ENCODE measurements around the gene ZNF664.

The ZNF664 gene

DNA sequence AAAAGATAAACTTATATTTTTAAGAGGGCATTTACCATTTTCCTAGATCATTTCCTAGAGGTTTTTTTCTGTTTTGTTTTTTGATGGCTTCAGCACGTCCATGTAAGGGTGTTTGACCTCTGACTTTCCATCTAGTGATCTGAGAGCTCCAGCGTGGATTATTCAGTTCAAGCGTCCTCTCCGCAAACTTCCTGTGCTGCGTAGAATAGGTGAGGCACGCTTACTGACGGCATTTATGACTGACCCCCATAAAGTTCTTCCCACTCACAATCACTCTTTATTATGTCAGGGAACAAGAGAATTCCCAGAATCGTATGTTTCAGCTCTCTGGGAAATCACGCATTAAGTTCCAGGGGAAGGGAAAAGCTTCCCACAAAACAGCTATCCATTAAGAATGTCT, 16.8 kb upstream of the ZNF664 start:
- no peak for TF ChIP-seq JUND (IDR thresholded peaks at IDR 0.05; ENCODE audit: low read depth)
- no peak for DNase-seq (ENCODE audit: low read depth in 1 of 2, low spot score in 1 of 2)
- in situ Hi-C loops (cut with HindIII; ENCODE audit: low pct_unique_long_range_greater_than_20kb, low sequenced_read_pairs), result no loop called here

DNA sequence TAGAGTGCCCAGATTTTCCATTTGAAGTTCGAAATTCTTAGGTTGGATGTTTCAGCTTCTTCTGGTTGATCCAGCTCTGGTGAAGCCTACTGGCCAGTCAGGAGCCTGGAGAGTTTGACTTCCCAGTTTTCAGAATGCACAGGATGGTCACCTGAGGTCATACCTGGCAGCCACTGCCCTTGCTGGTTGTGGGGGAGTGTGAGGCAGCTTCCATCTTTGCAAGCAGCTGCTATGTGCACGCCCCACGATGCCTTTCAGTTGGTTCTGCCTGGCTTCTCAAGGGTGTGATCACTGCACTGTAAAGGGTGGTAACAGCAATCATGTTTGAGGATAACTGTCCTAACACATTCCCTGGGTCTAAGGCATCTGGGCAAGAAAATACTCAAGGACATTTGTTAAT, 15.8 kb upstream of the ZNF664 start:
- no peak for TF ChIP-seq JUND (IDR thresholded peaks at IDR 0.05; ENCODE audit: low read depth)
- DNase-seq (ENCODE audit: low read depth in 1 of 2, low spot score in 1 of 2), result no peak
- in situ Hi-C loops (cut with HindIII; ENCODE audit: low pct_unique_long_range_greater_than_20kb, low sequenced_read_pairs), result no loop called here

DNA sequence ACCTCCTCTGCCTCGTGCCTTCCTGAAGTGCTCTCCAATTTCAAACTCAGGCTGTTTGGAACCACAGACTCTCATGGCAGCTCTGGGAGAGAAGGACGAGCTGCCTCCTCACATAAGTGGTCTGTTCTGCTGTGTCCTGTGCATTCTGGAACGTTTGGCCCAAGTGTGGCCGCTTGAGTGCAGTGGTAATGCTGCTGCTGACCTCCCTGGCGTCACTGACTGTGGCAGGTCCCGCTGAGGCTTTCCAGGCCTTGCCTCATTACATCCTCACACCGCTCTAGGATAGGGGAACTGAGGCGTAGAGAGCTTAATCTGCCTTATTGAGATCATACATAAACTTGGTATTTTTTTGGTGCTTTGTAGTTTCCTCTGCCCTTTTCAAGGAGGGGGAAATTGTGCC, 14.6 kb upstream of the ZNF664 start:
- no peak for DNase-seq (ENCODE audit: low read depth in 1 of 2, low spot score in 1 of 2)
- TF ChIP-seq JUND (IDR thresholded peaks at IDR 0.05; ENCODE audit: low read depth), result no peak
- in situ Hi-C loops (cut with HindIII; ENCODE audit: low pct_unique_long_range_greater_than_20kb, low sequenced_read_pairs), result no loop called here

DNA sequence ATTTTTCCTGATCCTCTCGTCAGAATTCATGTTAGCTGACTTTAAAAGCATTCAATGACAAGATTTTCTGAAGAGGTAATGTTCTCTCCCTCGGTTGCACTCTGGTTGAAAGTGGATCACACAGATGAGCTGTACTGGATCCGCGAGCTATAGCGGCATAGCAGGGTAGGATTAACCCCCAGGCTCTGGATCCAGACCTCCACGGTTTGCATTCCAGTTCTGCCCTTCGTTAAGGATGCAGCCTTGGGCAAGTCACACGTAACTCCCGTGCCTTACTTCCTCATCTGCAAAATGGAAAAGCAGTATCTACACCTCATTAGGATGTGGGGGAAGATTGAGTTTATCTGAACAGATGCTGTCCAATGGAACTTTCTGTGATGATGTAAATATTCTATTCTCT, 14.1 kb upstream of the ZNF664 start:
- in situ Hi-C loops (cut with HindIII; ENCODE audit: low pct_unique_long_range_greater_than_20kb, low sequenced_read_pairs), result no loop called here
- no peak for TF ChIP-seq JUND (IDR thresholded peaks at IDR 0.05; ENCODE audit: low read depth)
- DNase-seq (ENCODE audit: low read depth in 1 of 2, low spot score in 1 of 2), result no peak

- no peak for DNase-seq (ENCODE audit: low read depth in 1 of 2, low spot score in 1 of 2)
- in situ Hi-C loops (cut with HindIII; ENCODE audit: low pct_unique_long_range_greater_than_20kb, low sequenced_read_pairs), result no loop called here
- TF ChIP-seq JUND (IDR thresholded peaks at IDR 0.05; ENCODE audit: low read depth), result no peak
These were observed 12.8 kb upstream of the ZNF664 start for GRCh38 chr12:123960029-123960735.

DNA sequence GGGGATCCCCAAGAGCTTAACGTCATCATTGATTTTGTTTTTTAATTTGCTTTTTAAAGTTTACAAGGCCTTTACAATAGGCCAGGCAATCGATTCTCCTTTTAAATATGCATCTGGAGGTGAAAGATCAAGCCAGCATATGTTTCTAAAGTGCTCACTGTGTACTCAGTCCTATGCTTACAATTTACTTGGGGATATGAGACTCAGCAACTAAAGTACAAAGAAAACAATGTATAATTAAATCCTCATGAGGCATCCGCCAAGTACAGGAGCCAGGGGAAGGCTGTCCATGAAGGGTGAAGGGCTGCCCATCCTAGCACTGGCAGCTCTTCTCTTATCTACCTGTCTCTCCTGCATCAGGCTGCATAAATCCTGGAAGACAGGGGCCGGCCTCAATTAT, 12.2 kb upstream of the ZNF664 start:
- no peak for DNase-seq (ENCODE audit: low read depth in 1 of 2, low spot score in 1 of 2)
- TF ChIP-seq JUND (IDR thresholded peaks at IDR 0.05; ENCODE audit: low read depth), result no peak
- in situ Hi-C loops (cut with HindIII; ENCODE audit: low pct_unique_long_range_greater_than_20kb, low sequenced_read_pairs), result no loop called here

DNA sequence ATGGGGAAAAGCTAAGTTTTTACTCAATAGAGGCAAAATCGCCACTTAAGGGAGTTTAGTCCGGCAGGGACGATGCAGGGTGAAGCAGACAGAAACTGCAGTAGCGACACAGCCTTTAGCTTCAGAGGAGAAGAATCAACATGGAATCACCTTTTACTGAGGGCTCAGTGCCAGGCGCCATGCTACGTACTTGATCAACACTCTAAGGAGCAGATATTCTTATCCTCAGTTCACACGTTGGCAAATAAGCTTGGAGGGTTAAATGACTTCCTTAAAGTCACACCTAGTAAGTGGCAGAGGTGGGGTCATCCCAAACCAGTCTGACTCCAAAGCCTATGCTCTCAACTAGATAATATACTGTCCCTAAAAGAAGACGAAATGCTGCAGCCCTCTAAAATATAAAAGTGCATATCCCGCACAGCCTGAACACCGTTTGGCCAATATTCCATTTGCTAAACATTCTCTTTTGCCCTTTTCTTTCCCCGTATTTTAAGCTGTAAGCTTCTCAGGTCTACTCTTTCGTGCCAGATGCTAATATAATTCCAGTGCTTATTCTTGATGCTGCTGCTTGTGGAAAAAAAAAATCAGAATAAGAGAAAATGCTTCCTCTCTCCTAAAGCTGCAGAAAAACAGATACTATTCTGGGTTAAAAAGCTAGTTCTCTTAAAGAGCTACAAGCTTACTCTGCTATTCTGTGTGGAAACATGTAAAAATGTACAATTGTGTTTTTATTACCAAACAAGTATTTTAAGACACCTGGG, 11.2 kb upstream of the ZNF664 start:
- in situ Hi-C loops (cut with HindIII; ENCODE audit: low pct_unique_long_range_greater_than_20kb, low sequenced_read_pairs), result no loop called here
- DNase-seq (ENCODE audit: low read depth in 1 of 2, low spot score in 1 of 2), result no peak
- TF ChIP-seq JUND (IDR thresholded peaks at IDR 0.05; ENCODE audit: low read depth), result no peak

- in situ Hi-C loops (cut with HindIII; ENCODE audit: low pct_unique_long_range_greater_than_20kb, low sequenced_read_pairs), result no loop called here
- no peak for TF ChIP-seq JUND (IDR thresholded peaks at IDR 0.05; ENCODE audit: low read depth)
- no peak for DNase-seq (ENCODE audit: low read depth in 1 of 2, low spot score in 1 of 2)
These were observed 10.5 kb upstream of the ZNF664 start for GRCh38 chr12:123962513-123962912.

DNA sequence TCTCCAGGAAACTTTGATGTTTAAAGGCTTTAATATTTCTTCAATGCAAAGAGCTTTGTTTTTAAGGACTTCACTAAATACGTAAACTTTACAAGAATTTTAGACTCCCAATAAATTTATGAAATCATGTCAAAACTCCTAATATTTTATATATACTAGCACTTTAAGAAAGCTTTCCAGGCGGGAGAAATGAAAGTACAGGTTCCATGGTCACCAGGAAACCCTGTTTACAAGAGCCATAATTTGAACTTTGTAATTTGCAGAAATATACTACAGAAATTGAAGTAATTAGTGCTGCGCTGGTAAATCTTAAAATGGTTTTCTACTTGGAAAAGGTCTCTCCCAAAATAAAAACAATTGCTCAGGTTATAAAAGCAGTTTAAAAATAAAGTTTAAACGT, 9.2 kb upstream of the ZNF664 start:
- TF ChIP-seq JUND (IDR thresholded peaks at IDR 0.05; ENCODE audit: low read depth), result no peak
- in situ Hi-C loops (cut with HindIII; ENCODE audit: low pct_unique_long_range_greater_than_20kb, low sequenced_read_pairs), result no loop called here
- no peak for DNase-seq (ENCODE audit: low read depth in 1 of 2, low spot score in 1 of 2)

DNA sequence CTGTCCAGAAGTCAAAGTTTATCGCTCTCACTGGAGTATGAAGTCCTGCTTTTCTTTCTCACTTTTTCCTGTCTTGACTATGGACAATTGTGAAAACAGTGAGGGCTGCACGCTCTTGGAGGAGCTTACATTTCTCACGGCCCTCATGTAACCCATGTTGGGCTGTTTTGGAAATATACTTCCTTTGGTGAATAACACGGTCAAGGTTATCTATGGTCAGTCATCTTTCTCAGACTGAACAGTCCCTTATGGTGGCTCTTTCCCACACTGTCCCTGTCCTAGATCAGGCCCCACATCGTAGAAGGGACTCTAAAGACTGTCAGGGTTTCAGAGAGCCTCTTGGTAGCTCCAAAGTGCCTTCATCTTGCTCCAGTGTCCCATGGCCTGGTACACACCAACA, 7.6 kb upstream of the ZNF664 start:
- TF ChIP-seq JUND (IDR thresholded peaks at IDR 0.05; ENCODE audit: low read depth), result no peak
- in situ Hi-C loops (cut with HindIII; ENCODE audit: low pct_unique_long_range_greater_than_20kb, low sequenced_read_pairs), result no loop called here
- DNase-seq (ENCODE audit: low read depth in 1 of 2, low spot score in 1 of 2), result no peak

- no peak for DNase-seq (ENCODE audit: low read depth in 1 of 2, low spot score in 1 of 2)
- in situ Hi-C loops (cut with HindIII; ENCODE audit: low pct_unique_long_range_greater_than_20kb, low sequenced_read_pairs), result no loop called here
- no peak for TF ChIP-seq JUND (IDR thresholded peaks at IDR 0.05; ENCODE audit: low read depth)
These were observed 6.4 kb upstream of the ZNF664 start for GRCh38 chr12:123966596-123966995.

GRCh38 chr12:123967121-123967586, 5.9 kb upstream of the ZNF664 start:
- in situ Hi-C loops (cut with HindIII; ENCODE audit: low pct_unique_long_range_greater_than_20kb, low sequenced_read_pairs), result no loop called here
- TF ChIP-seq JUND (IDR thresholded peaks at IDR 0.05; ENCODE audit: low read depth), result no peak
- DNase-seq (ENCODE audit: low read depth in 1 of 2, low spot score in 1 of 2), result no peak

- in situ Hi-C loops (cut with HindIII; ENCODE audit: low pct_unique_long_range_greater_than_20kb, low sequenced_read_pairs), result no loop called here
- no peak for DNase-seq (ENCODE audit: low read depth in 1 of 2, low spot score in 1 of 2)
These were observed 1.6 kb upstream of the ZNF664 start for GRCh38 chr12:123971449-123971769.

More at GRCh38 chr12:123971449-123971769, 1.6 kb upstream of the ZNF664 start:
- TF ChIP-seq JUND (IDR thresholded peaks at IDR 0.05; ENCODE audit: low read depth), result no peak

Data from T47D (cell line).